Activated CD4-positive, alpha-beta T cell treated with anti-CD3 and anti-CD28 coated beads for 48 hours (primary cell): ENCODE results near the gene VSNL1.

ENCODE experiments used
- DNase-seq: peaks from one replicate; pipeline ENCODE4 v3.0.0-alpha.2; 2020

Gene VSNL1

DNA sequence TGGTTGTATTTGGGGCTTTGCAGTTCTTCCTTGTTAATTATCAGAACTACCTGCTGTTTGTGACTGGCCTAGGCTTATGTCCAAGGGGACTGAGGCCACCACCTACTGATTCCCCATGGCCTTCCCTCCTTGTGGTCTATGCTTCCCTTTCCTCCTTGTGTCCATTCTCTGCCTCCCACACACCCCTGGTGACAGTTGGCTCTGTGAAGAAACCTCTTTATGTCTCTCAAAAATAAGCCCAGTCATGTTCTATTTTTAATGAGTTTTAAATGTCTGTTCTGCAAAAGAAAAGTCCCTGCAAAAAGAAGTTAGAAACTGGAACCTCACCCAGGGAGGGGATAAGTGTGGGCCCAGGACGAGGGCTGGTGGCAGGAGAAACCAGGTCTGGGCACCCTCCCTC lies 108.1 kb downstream of the VSNL1 start:
- DNase-seq, result no peak

DNA sequence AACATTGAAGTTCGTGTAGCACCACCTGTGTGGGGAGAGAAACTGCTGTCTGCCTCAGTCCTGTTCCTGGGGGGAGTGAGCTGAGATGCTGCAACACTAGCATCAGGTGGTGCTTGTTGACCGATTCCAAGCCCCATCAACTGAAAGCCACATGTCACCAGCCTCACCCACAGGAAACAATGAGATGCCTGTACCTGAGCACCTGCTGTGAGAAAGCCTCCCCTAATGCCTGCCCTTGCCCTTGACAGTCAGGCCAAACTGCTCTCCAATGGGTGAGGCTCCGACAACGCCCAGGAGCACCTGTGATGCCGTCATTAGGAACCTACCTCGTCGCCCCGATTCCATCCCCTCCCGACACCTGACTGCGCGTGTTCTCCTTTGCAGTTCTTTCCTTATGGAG lies 108.5 kb downstream of the VSNL1 start:
- DNase-seq, result no peak

GRCh38 chr2:17652681-17653394 lies 112.3 kb downstream of the VSNL1 start:
- no peak for DNase-seq

DNA sequence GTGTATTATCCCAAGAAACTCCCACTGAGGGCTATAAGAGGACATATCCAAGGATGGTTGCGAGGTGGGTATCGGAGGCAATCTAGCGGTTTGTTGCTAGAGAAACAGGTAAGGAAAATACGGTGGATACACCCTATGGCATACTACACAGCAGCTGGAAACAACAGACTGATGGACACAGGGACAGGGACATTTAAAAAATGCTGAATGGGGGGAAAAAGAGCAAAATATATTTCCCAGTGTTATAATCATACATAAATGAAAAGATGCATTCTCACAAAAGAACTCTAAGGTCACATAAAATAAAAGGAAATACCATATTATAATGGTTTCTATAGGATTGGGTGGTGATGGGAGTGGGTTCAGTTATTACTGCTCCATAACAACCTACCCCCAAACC lies 117.3 kb downstream of the VSNL1 start:
- no peak for DNase-seq

- DNase-seq, result peak; percentile 25
These were observed 117.9 kb downstream of the VSNL1 start for GRCh38 chr2:17658251-17658843.

GRCh38 chr2:17660219-17660618 lies 119.7 kb downstream of the VSNL1 start:
- DNase-seq, result no peak

DNA sequence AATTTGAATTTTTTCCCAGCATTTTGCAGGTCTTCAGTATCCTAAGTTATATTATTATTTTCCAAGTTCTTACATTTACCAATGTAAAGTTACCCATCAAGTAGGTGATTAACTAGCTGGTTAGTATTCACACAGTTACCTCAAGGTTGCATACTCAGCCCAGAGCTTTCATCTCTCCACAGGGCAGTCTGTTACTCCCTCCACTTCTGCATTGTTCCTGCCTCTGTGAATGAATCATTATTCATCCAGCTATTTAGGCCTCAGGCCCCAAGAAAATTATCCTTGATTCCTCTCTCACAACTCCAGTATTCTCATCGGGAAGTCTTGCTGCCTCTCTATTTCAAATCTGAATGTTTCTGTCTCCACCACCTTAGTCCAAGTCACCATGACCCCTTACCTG lies 121.0 kb downstream of the VSNL1 start:
- no peak for DNase-seq

DNA sequence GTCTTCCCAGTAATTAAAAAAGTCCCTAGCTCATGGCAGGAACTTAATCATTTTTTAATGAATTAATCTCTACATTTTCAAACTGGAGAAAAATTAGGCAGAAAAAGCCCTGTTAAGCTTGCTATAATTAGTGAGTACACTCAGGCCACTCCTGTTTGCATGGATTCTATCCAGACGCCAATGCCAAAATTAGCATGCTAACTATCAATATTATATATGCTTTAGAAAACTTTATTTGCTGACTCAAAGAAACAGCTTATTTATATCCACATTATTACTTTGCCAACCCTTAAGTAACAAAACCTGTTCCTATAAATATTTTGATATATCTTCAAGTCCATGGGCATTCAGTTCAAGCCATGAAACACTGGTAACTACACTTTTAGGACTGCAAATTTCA lies 122.2 kb downstream of the VSNL1 start:
- no peak for DNase-seq

- no peak for DNase-seq
These were observed 124.0 kb downstream of the VSNL1 start for GRCh38 chr2:17664534-17664933.

- no peak for DNase-seq
These were observed 127.4 kb downstream of the VSNL1 start for GRCh38 chr2:17667898-17668297.

- DNase-seq, result no peak
These were observed 132.3 kb downstream of the VSNL1 start for GRCh38 chr2:17672583-17673317.

DNA sequence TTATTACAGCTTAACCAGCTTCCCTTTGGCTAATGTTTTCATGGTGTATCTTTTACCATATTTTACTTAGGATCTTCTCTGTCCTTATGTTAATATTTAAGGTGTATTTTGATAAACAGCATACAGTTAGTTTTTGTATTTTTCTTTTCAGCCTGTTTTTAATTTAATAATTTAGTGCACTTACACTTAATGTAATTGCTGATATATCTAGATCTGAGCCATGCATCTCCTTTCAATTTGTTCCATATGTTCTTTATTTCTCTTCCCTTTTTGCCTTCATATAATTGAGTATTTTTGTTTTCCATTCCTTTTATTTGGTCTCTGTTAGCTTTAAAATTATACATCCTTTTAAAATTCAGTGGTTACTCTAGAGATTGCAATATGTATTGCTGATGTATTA lies 134.3 kb downstream of the VSNL1 start:
- no peak for DNase-seq

- DNase-seq, result no peak
These were observed 139.6 kb downstream of the VSNL1 start for GRCh38 chr2:17680119-17680518.

- no peak for DNase-seq
These were observed 141.8 kb downstream of the VSNL1 start for GRCh38 chr2:17682098-17682857.

- DNase-seq, result no peak
These were observed 143.5 kb downstream of the VSNL1 start for GRCh38 chr2:17683981-17684380.

DNA sequence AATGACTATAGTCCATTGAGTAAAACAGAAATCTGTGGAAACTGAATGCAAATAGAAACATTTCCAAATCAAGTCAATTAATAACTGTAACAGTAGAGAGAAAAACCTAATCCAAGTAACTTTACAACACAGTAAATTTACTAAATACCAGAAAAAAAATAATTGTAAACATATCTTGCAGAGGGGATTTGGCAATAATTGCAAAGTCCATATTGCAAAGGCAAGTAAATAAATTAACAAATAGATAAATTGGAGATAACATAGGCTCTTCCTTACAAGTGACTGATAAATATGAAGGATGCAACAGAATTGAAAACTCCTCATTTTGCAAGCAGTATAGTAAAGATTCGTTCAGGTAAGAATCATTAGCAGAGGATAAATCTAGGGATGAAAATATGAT lies 148.1 kb downstream of the VSNL1 start:
- no peak for DNase-seq

DNA sequence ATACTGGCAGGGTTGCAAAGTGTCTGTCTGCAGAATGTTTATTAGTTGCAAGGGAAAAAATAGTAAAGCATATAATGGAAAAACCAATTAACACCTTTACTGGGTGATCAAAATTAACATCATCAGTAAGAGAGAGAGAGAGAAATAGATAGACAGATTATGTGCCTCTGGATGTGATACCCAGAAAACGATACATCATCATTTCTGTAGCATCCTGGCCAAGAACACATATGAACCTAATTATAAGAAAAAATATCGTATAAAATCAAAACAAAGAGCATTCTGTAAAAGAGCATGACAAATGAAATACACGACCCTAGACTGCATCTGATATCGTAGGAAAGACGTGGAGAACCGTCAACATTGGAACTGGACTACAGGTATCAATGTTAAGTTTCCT lies 148.5 kb downstream of the VSNL1 start:
- DNase-seq, result no peak

DNA sequence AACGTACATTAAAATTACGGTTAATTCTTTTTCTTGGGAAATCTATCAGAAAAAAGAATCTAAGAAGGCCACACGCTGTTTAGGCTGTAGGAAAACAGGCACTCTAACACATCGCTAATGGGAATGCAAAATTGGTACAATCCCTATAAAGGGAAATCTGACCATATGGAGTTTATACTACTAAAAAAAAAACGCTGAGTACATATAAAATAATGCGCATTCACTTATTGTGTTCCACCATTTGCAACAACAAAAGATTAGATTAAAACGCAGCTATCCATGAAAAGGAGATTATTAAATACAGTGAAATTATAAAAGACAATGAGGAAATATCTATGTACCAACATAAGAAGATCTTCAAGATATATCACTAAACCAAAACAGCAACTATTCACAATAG lies 150.3 kb downstream of the VSNL1 start:
- no peak for DNase-seq
